H9 (cell line): ENCODE results near the gene CD86. TPM values are rescaled to one million over a fixed set of nuclear protein-coding genes. Genes with fewer than 3 reads are reported as not detected.

ENCODE experiments used
- DNase-seq: peaks from one replicate; pipeline ENCODE4 v3.0.0-alpha.2; 2017
- H2AFZ ChIP-seq: one replicate; pipeline ENCODE4 v1.6.1; 2013; ENCODE audit warnings: mild to moderate bottlenecking, low read length, control low read depth, moderate library complexity
- H2AK5ac ChIP-seq: 2 replicates; pipeline ENCODE4 v1.6.1; 2013; ENCODE audit warnings: low read length, control low read depth, mixed read lengths; ENCODE audit not compliant: insufficient read length
- H2BK120ac ChIP-seq: one replicate; pipeline ENCODE4 v1.6.1; 2013; ENCODE audit warnings: low read depth, mild to moderate bottlenecking, low read length, control low read depth, inconsistent platforms; ENCODE audit not compliant: poor library complexity, severe bottlenecking
- H2BK12ac ChIP-seq: 2 replicates; pipeline ENCODE4 v1.6.1; 2013; ENCODE audit warnings: low read length, control low read depth, mixed read lengths, low read depth; ENCODE audit not compliant: insufficient read length
- H2BK15ac ChIP-seq: 2 replicates; pipeline ENCODE4 v1.6.1; 2013; ENCODE audit warnings: low read depth, low read length, control low read depth
- H2BK20ac ChIP-seq: one replicate; pipeline ENCODE4 v1.6.1; 2013; ENCODE audit warnings: low read depth, mild to moderate bottlenecking, low read length, control low read depth, inconsistent platforms; ENCODE audit not compliant: poor library complexity, severe bottlenecking
- H2BK5ac ChIP-seq: 2 replicates; pipeline ENCODE4 v1.6.1; 2013; ENCODE audit warnings: low read length, control low read depth, mixed read lengths; ENCODE audit not compliant: insufficient read length
- H3K14ac ChIP-seq: 2 replicates; pipeline ENCODE4 v1.6.1; 2013; ENCODE audit warnings: low read length, control low read depth; ENCODE audit not compliant: insufficient read depth
- H3K18ac ChIP-seq: 2 replicates; pipeline ENCODE4 v1.6.1; 2013; ENCODE audit warnings: low read depth, mild to moderate bottlenecking, mixed read lengths, low read length, control low read depth; ENCODE audit not compliant: insufficient read length
- H3K23ac ChIP-seq: 2 replicates; pipeline ENCODE4 v1.6.1; 2013; ENCODE audit warnings: low read length, control low read depth, mixed read lengths, low read depth; ENCODE audit not compliant: insufficient read length
- H3K23me2 ChIP-seq: 2 replicates; pipeline ENCODE4 v1.6.1; 2013; ENCODE audit warnings: low read depth, mild to moderate bottlenecking, mixed read lengths, low read length, control low read depth; ENCODE audit not compliant: insufficient read length, poor library complexity, severe bottlenecking
- H3K27ac ChIP-seq: 2 replicates; pipeline ENCODE4 v1.5.1; 2013; ENCODE audit warnings: low read length, control low read depth, mixed read lengths, low read depth; ENCODE audit not compliant: insufficient read length
- H3K27me3 ChIP-seq: 2 replicates; pipeline ENCODE4 v1.6.1; 2013; ENCODE audit warnings: low read length, control low read depth, inconsistent platforms; ENCODE audit not compliant: insufficient read depth
- H3K4ac ChIP-seq: 2 replicates; pipeline ENCODE4 v1.6.1; 2013; ENCODE audit warnings: low read depth, mild to moderate bottlenecking, control low read depth, inconsistent platforms, low read length, moderate library complexity
- H3K4me1 ChIP-seq: 2 replicates; pipeline ENCODE4 v1.6.1; 2013; ENCODE audit warnings: low read length, control low read depth, inconsistent platforms; ENCODE audit not compliant: insufficient read depth
- H3K4me2 ChIP-seq: 2 replicates; pipeline ENCODE4 v1.6.1; 2013; ENCODE audit warnings: low read length, control low read depth, mixed read lengths; ENCODE audit not compliant: insufficient read length, insufficient read depth
- H3K56ac ChIP-seq: 2 replicates; pipeline ENCODE4 v1.6.1; 2013; ENCODE audit warnings: low read depth, mild to moderate bottlenecking, mixed read lengths, low read length, control low read depth; ENCODE audit not compliant: insufficient read length
- H3K79me1 ChIP-seq: 2 replicates; pipeline ENCODE4 v1.6.1; 2013; ENCODE audit warnings: low read depth, mild to moderate bottlenecking, moderate library complexity, low read length, control low read depth, inconsistent platforms; ENCODE audit not compliant: insufficient read depth, poor library complexity, severe bottlenecking
- H3K79me2 ChIP-seq: 2 replicates; pipeline ENCODE4 v1.6.1; 2013; ENCODE audit warnings: low read length, control low read depth, inconsistent platforms; ENCODE audit not compliant: insufficient read depth
- H3K9ac ChIP-seq: 2 replicates; pipeline ENCODE4 v1.6.1; 2013; ENCODE audit warnings: low read length, control low read depth, mixed read lengths; ENCODE audit not compliant: insufficient read length; ENCODE audit errors: extremely low read depth
- H3K9me3 ChIP-seq: one replicate; pipeline ENCODE4 v1.6.1; 2013; ENCODE audit warnings: low read depth, low read length, inconsistent platforms; ENCODE audit not compliant: control insufficient read depth
- H3T11ph ChIP-seq: one replicate; pipeline ENCODE4 v1.6.1; 2013; ENCODE audit warnings: mild to moderate bottlenecking, low read length, control low read depth, inconsistent platforms
- H4K20me1 ChIP-seq: one replicate; pipeline ENCODE4 v1.6.1; 2013; ENCODE audit not compliant: control insufficient read depth, insufficient read length, insufficient read depth
- H4K5ac ChIP-seq: 2 replicates; pipeline ENCODE4 v1.6.1; 2013; ENCODE audit warnings: low read depth, mild to moderate bottlenecking, mixed read lengths, low read length, control low read depth; ENCODE audit not compliant: insufficient read length
- H4K8ac ChIP-seq: replicated peaks from 2 replicates; pipeline ENCODE4 v1.6.1; 2013; ENCODE audit warnings: low read length, control low read depth, mixed read lengths, low read depth; ENCODE audit not compliant: insufficient read length
- H4K91ac ChIP-seq: 2 replicates; pipeline ENCODE4 v1.6.1; 2013; ENCODE audit warnings: low read depth, mild to moderate bottlenecking, moderate library complexity, mixed read lengths, low read length, control low read depth; ENCODE audit not compliant: insufficient read length
- H3K27ac Mint-ChIP-seq, 3 experiments: 2 replicates in 2 of 3; 3 replicates in 1 of 3; pipeline ENCODE4 v1.8.0; 2020 to 2021; ENCODE audit warnings: mixed read lengths in 3 of 3, mild to moderate bottlenecking in 1 of 3, moderate library complexity in 1 of 3
- H3K27me3 Mint-ChIP-seq: 2 replicates; pipeline ENCODE4 v1.8.0; 2021; ENCODE audit warnings: low read depth, mild to moderate bottlenecking, moderate library complexity, mixed read lengths
- H3K36me3 Mint-ChIP-seq, 3 experiments: 2 replicates in 2 of 3; 3 replicates in 1 of 3; pipeline ENCODE4 v1.8.0; 2020 to 2021; ENCODE audit warnings: low read depth in 3 of 3, mixed read lengths in 3 of 3; ENCODE audit not compliant: insufficient read depth in 1 of 3
- H3K4me1 Mint-ChIP-seq, 2 experiments: 2 replicates each; pipeline ENCODE4 v1.8.0; 2020; ENCODE audit warnings: mixed read lengths in 2 of 2
- H3K4me3 Mint-ChIP-seq, 2 experiments: 2 replicates in 1 of 2; 3 replicates in 1 of 2; pipeline ENCODE4 v1.8.0; 2020 to 2021; ENCODE audit warnings: mild to moderate bottlenecking in 2 of 2, mixed read lengths in 2 of 2, moderate library complexity in 1 of 2
- H3K9me3 Mint-ChIP-seq, 2 experiments: 2 replicates in 1 of 2; 3 replicates in 1 of 2; pipeline ENCODE4 v1.8.0; 2020; ENCODE audit warnings: mild to moderate bottlenecking in 2 of 2, mixed read lengths in 2 of 2, moderate library complexity in 1 of 2
- whole genome bisulfite sequencing: extraction: QIAGEN DNeasy Blood & Tissue Kit; methylation state at CpG from one replicate; pipeline ENCODE4 v1.1.7; 2013; ENCODE audit warnings: missing lambda C conversion rate, low lambda C conversion rate, mixed read lengths; ENCODE audit not compliant: insufficient read length; ENCODE audit errors: extremely low coverage; 5-methylcytosine and 5-hydroxymethylcytosine counted together
- total RNA-seq: library from RNA; stranded (reverse); gene quantifications from 2 replicates; pipeline ENCODE4 v1.2.1, GENCODE V29; 2021
- TF ChIP-seq, protein P1 (sequence below): fragments of 200-600 bp; sonication (generic); conservative IDR thresholded peaks from 3 replicates; pipeline ENCODE4 v1.8.0; 2021; ENCODE audit warnings: antibody characterized with exemption, mild to moderate bottlenecking

Gene CD86
- total RNA-seq, 1 experiment from 2014 or later, result not detected

DNA sequence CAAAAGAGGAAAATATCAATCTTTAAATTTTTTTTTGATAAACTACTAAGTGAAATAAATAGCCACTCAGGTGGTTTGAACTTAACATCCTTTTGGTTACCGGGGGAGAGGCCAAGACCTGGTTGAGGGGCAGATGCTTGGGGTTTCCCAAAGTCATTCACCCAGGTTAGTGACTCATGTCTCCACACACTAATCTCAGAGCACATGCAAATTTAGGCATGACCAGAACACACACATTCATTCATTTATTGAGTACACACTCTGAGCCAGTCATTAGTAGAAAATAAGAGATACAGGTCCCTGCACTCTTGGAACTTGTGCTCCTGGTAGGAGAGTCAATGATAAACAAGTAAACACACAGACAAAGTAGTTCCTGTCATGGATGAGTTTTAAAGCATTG lies 40.4 kb upstream of the CD86 start:
- Histone ChIP-seq H3K18ac (no peak overlapping the region), H3K27me3 (no peaks in the 10 kb centered on the region)
- WGBS, result no CpG with 5 or more reads among the region's 1 CpG

More for the DNA sequence above, 40.4 kb upstream of the CD86 start:
- H3T11ph ChIP-seq, result no peak overlapping the region
- no peaks in the 10 kb centered on the region for H3K79me1 ChIP-seq
- no peak overlapping the region for H2BK15ac ChIP-seq
- H2BK12ac ChIP-seq, result no peak overlapping the region
- H3K4ac ChIP-seq, result no peak overlapping the region
- no peak overlapping the region for H2BK120ac ChIP-seq
- H2AFZ ChIP-seq, result no peak overlapping the region
- no peak overlapping the region for H2AK5ac ChIP-seq
- H3K79me2 ChIP-seq, result no peaks in the 10 kb centered on the region
- Mint-ChIP-seq H3K4me1 (peaks cover 7 to 12% of the 10 kb centered on the region in 2 experiments; a peak in 3 of 4 replicates), H3K4me3 (no peak overlapping the region), H3K27me3 (0 out of 2 replicates have a peak, but pooled peaks cover 1% of the 10 kb centered on the region), H3K9me3 (no peaks in the 10 kb centered on the region; a peak in 1 of 5 replicates), H3K36me3 (no peaks in the 10 kb centered on the region), H3K27ac (no peak overlapping the region)
- H4K5ac ChIP-seq, result no peak overlapping the region
- H3K56ac ChIP-seq, result no peak overlapping the region
- H3K23me2 ChIP-seq, result no peaks in the 10 kb centered on the region
- H3K14ac ChIP-seq, result no peak overlapping the region
- H2BK20ac ChIP-seq, result no peak overlapping the region
- no peak overlapping the region for H4K8ac ChIP-seq
- no peak overlapping the region for H3K23ac ChIP-seq
- TF ChIP-seq, protein P1, sequence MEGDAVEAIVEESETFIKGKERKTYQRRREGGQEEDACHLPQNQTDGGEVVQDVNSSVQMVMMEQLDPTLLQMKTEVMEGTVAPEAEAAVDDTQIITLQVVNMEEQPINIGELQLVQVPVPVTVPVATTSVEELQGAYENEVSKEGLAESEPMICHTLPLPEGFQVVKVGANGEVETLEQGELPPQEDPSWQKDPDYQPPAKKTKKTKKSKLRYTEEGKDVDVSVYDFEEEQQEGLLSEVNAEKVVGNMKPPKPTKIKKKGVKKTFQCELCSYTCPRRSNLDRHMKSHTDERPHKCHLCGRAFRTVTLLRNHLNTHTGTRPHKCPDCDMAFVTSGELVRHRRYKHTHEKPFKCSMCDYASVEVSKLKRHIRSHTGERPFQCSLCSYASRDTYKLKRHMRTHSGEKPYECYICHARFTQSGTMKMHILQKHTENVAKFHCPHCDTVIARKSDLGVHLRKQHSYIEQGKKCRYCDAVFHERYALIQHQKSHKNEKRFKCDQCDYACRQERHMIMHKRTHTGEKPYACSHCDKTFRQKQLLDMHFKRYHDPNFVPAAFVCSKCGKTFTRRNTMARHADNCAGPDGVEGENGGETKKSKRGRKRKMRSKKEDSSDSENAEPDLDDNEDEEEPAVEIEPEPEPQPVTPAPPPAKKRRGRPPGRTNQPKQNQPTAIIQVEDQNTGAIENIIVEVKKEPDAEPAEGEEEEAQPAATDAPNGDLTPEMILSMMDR, result no peak
- no peak overlapping the region for H3K9ac ChIP-seq
- no peaks in the 10 kb centered on the region for H3K9me3 ChIP-seq
- H4K20me1 ChIP-seq, result no peaks in the 10 kb centered on the region
- H4K91ac ChIP-seq, result no peak overlapping the region
- no peaks in the 10 kb centered on the region for H3K4me1 ChIP-seq
- no peak overlapping the region for H2BK5ac ChIP-seq
- H3K4me2 ChIP-seq, result no peak overlapping the region
- DNase-seq, result no peak
- H3K27ac ChIP-seq, result no peak overlapping the region
